ENCODE data around the gene FAM180A.

- TF ChIP-seq POLR2AphosphoS5 (IDR thresholded peaks at IDR 0.05) (no peak), EP300 (IDR thresholded peaks at IDR 0.05) (no peak), POLR2A (IDR thresholded peaks at IDR 0.05) (no peak)
Observed at GRCh38 chr7:135740889-135741288, 7.7 kb downstream of the FAM180A start.

Measured in stomach (tissue), 4 donors.